ENCODE data around the gene PRKX. TPM values are rescaled to one million over a fixed set of nuclear protein-coding genes. Genes with fewer than 3 reads are reported as not detected.
"Not testable (repeated sequence)": the region's sequence is repeated elsewhere in the genome, so short reads cannot be mapped to it uniquely, and the experiment has no call there.

PRKX gene
- total and polyA plus RNA-seq, 2 of the 13 experiments (the other 11 are each of a cell fraction or from before 2014, with no cell fraction given): 0.01 to 0.15 TPM

DNA sequence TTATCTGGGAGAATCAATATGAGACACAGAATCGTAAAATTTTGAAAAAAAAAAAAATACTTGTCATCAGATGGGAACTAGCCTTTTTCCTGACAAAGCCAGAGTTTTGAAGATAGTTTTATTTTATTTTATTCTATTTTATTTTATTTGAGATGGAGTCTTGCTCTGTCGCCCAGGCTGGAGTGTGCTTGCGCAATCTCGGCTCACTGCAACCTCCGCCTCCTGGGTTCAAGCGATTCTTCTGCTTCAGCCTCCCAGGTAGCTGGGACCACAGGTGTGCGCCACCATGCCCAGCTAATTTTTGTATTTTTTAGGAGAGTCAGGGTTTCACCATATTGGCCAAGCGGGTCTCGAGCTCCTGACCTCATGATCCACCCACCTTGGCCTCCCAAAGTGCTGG, 10.0 kb upstream of the PRKX start:
- FAIRE-seq; POLR2A ChIA-PET; H3K4me1 ChIP-seq (ENCODE audit: insufficient read depth, low read length); DNase-seq (ENCODE audit: low spot score); H3K9ac ChIP-seq (ENCODE audit: insufficient read depth, low read depth, low read length); H3K27me3 ChIP-seq (ENCODE audit: control insufficient read depth in 1 of 2, insufficient read depth in 2 of 2, low read length in 2 of 2); intact Hi-C loops (cut with micrococcal nuclease; ENCODE audit: unreplicated experiment); H3K36me3 ChIP-seq (replicated peaks in 1 of 2; ENCODE audit: control insufficient read depth in 1 of 2, insufficient read depth in 2 of 2, low read length in 2 of 2); in situ Hi-C loops (cut with HindIII; ENCODE audit: extremely low pct_ligation_motif_present, low pct_unique_long_range_greater_than_20kb); H3K9me3 ChIP-seq (ENCODE audit: low read length); H3K79me2 ChIP-seq (ENCODE audit: insufficient read depth, low read length); BruUV-seq (replicated peaks); CTCF ChIA-PET (ENCODE audit: low intra/inter-chr PET ratio, low total read pairs); ATAC-seq; H3K4me3 ChIP-seq (replicated peaks in 1 of 3; ENCODE audit: insufficient read depth in 1 of 3, low read depth in 2 of 3, low read length in 3 of 3); H2AFZ ChIP-seq (ENCODE audit: low read length); H4K20me1 ChIP-seq (ENCODE audit: insufficient read depth, low read length); H3K27ac ChIP-seq (ENCODE audit: extremely low read length, insufficient read depth, low read length); H3K4me2 ChIP-seq (ENCODE audit: low read depth, low read length): not testable (repeated sequence)
- WGBS (ENCODE audit: low lambda C conversion rate): 77% methylated on average over 9 of the region's 9 CpGs

DNA sequence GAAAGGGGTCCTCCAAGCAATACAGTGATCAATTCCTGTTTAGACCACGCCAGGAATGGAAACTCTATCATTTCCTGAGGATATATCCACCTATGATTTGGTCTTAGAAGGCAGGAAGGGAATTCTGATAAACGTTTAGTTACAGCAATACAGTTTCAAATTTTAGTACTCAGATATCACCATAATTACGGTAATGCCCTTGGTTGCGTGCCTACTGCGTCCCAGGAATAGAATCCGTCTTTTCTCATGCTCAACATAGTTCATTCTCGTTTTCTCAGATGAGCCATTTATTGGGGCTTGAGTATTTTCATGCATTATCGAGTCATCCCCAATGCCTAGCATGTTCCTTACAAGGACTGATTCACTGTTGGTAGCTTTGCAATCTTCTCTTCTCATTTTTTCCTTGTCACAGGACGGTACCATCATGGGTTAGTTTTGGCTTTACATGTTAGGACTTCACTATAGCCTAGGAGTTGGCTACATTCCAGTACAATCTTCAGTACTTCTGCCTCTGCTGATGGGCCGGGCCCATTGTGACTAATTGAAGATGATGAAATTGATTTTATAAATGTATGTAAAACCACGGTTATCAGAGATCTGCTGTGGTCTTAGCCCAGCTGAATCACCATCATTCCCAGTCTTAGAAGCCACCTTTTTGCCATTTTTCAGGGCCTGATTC, 4.4 kb upstream of the PRKX start:
- CTCF ChIA-PET (ENCODE audit: low intra/inter-chr PET ratio, low total read pairs): no interaction called here
- WGBS (ENCODE audit: low lambda C conversion rate): 22% methylated on average over 10 of the region's 11 CpGs

More for the DNA sequence above, 4.4 kb upstream of the PRKX start:
- no peak for ATAC-seq
- Histone ChIP-seq H3K9ac (ENCODE audit: insufficient read depth, low read depth, low read length) (no peak overlapping the region), H3K36me3 (replicated peaks in 1 of 2; ENCODE audit: control insufficient read depth in 1 of 2, insufficient read depth in 2 of 2, low read length in 2 of 2) (no peaks in the 10 kb centered on the region), H4K20me1 (ENCODE audit: insufficient read depth, low read length) (no peaks in the 10 kb centered on the region), H3K4me2 (ENCODE audit: low read depth, low read length) (no peak overlapping the region), H3K4me1 (ENCODE audit: insufficient read depth, low read length) (no peaks in the 10 kb centered on the region), H3K4me3 (replicated peaks in 1 of 3; ENCODE audit: insufficient read depth in 1 of 3, low read depth in 2 of 3, low read length in 3 of 3) (no peak overlapping the region), H3K27me3 (ENCODE audit: control insufficient read depth in 1 of 2, insufficient read depth in 2 of 2, low read length in 2 of 2) (no peaks in the 10 kb centered on the region), H3K9me3 (ENCODE audit: low read length) (no peaks in the 10 kb centered on the region), H2AFZ (ENCODE audit: low read length) (no peak overlapping the region), H3K79me2 (ENCODE audit: insufficient read depth, low read length) (no peaks in the 10 kb centered on the region), H3K27ac (ENCODE audit: extremely low read length, insufficient read depth, low read length) (no peak overlapping the region)
- POLR2A ChIA-PET: no interaction called here
- FAIRE-seq: no peak
- BruUV-seq (replicated peaks): no TSS peak
- TF ChIP-seq ZNF18 (CRISPR knock-in tag; IDR thresholded peaks at IDR 0.05; ENCODE audit: insufficient replicate concordance): no peak
- peak; percentile 98 for TF ChIP-seq GZF1 (CRISPR knock-in tag; IDR thresholded peaks at IDR 0.05)
- in situ Hi-C loops (cut with HindIII; ENCODE audit: extremely low pct_ligation_motif_present, low pct_unique_long_range_greater_than_20kb) (no loop called here), intact Hi-C loops (cut with micrococcal nuclease; ENCODE audit: unreplicated experiment) (no loop called here)
- DNase-seq (ENCODE audit: low spot score): no peak
